Measurements from ENCODE around the gene OGA.

OGA gene

DNA sequence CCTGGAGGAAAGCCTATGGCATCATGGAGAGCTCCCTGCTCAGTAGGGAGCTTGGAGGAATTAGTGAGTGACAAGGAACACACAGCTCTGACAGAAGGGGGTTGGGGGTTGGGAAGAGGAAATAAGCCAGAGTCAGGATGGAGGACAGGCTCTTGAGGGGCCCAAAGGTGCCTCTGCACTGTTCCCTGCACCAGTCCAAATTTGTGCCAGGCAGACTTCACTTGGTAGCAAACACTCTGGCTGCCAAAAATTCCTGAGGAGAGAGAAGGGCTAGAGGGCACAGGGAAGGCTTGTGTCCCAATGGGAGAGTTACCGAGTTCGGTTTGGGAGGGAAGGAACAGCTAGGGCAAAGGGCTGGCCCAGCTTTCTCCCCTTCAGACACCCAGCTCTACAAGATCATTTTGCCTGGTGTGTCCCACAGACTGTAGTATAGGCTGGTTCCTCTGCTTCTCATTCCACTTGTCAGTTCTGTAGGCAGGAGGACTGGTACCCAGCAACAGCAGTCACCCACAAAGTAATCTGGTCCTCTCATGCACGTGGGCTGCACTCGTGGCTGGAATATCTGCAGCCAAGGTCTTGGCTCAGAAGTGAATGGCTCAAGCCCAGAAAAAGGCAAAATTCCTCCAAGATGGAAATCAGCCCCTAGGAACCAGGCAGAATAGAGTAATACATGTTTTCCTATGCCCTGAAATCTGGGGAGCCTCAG lies 33.3 kb upstream of the OGA start:
- DNase-seq (ENCODE audit: low read depth in 2 of 2) = peak in 1 of 2 donors; percentile 63
- no peak overlapping the region for H3K4me3 ChIP-seq (replicated peaks in 1 of 2; ENCODE audit: low read depth in 2 of 2, low read length in 2 of 2)
- TF ChIP-seq, protein P1, sequence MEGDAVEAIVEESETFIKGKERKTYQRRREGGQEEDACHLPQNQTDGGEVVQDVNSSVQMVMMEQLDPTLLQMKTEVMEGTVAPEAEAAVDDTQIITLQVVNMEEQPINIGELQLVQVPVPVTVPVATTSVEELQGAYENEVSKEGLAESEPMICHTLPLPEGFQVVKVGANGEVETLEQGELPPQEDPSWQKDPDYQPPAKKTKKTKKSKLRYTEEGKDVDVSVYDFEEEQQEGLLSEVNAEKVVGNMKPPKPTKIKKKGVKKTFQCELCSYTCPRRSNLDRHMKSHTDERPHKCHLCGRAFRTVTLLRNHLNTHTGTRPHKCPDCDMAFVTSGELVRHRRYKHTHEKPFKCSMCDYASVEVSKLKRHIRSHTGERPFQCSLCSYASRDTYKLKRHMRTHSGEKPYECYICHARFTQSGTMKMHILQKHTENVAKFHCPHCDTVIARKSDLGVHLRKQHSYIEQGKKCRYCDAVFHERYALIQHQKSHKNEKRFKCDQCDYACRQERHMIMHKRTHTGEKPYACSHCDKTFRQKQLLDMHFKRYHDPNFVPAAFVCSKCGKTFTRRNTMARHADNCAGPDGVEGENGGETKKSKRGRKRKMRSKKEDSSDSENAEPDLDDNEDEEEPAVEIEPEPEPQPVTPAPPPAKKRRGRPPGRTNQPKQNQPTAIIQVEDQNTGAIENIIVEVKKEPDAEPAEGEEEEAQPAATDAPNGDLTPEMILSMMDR (IDR thresholded peaks at IDR 0.05; ENCODE audit: low read depth, low read length) = no peak

DNA sequence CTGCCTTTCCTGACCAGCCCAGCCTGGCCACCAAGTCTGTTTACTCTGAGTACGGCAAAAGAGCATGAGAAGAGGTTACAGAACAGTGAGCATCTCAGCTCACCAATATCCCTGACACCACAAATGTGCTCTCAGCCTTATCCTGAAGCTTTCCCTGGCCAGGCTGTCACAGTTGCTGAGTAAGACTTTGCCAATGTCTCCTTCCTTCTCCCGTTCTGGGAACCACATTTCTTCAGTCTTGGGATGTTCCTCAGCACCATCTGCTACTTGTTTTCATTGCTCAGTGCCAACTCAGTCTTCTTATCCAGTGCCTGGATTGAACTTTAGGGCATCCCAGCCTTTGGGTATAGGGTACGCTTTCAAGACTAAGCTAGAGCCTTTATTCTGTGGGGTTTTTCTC lies 32.5 kb upstream of the OGA start:
- no peak for DNase-seq (ENCODE audit: low read depth in 2 of 2)

DNA sequence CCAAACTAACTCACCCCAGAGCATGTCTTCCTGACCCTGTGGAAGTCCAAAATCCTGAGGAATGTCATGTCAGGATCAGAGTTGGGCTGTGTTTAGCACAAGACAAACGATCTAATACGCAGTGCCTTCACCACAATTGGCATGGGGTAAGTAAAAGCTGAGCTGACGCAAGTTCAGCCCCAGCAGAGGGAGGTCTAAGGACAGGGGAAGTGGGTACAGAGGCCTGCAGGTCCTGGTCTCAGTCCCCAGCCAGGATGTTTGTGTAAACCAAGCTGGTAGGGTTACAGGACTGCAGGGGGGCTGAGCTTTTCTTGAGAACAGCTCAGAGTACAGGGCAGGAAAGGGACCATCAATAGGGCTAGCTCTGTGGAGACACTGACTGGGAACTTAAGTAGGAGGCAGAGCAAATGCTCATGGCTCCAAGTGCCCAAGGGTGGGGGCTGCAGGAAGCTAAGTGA lies 30.7 kb upstream of the OGA start:
- peak in 1 of 2 donors; percentile 66 for DNase-seq (ENCODE audit: low read depth in 2 of 2)

More for the DNA sequence above, 32.5 kb upstream of the OGA start:
- no peak overlapping the region for H3K4me3 ChIP-seq (replicated peaks in 1 of 2; ENCODE audit: low read depth in 2 of 2, low read length in 2 of 2)
- TF ChIP-seq, protein P1 (IDR thresholded peaks at IDR 0.05; ENCODE audit: low read depth, low read length) = no peak

GRCh38 chr10:101848408-101848807 lies 30.2 kb upstream of the OGA start:
- peak; percentile 14 to 78 for DNase-seq (ENCODE audit: low read depth in 2 of 2)
- H3K4me3 ChIP-seq (replicated peaks in 1 of 2; ENCODE audit: low read depth in 2 of 2, low read length in 2 of 2) = no peak overlapping the region
- TF ChIP-seq, protein P1 (IDR thresholded peaks at IDR 0.05; ENCODE audit: low read depth, low read length) = no peak

More for the DNA sequence above, 30.7 kb upstream of the OGA start:
- H3K4me3 ChIP-seq (replicated peaks in 1 of 2; ENCODE audit: low read depth in 2 of 2, low read length in 2 of 2) = no peak overlapping the region
- TF ChIP-seq, protein P1 (IDR thresholded peaks at IDR 0.05; ENCODE audit: low read depth, low read length) = no peak

- no peak for DNase-seq (ENCODE audit: low read depth in 2 of 2)
- no peak overlapping the region for H3K4me3 ChIP-seq (replicated peaks in 1 of 2; ENCODE audit: low read depth in 2 of 2, low read length in 2 of 2)
- TF ChIP-seq, protein P1 (IDR thresholded peaks at IDR 0.05; ENCODE audit: low read depth, low read length) = no peak
Measured at GRCh38 chr10:101845893-101846292, 27.6 kb upstream of the OGA start.

- H3K4me3 ChIP-seq (replicated peaks in 1 of 2; ENCODE audit: low read depth in 2 of 2, low read length in 2 of 2) = peak within 1 kb of the TSS in 1 of 2 donors; percentile 17
- TF ChIP-seq, protein P1 (IDR thresholded peaks at IDR 0.05; ENCODE audit: low read depth, low read length) = peak; percentile 37
- DNase-seq (ENCODE audit: low read depth in 2 of 2) = peak in 1 of 2 donors; percentile 8
Measured at GRCh38 chr10:101843032-101844021, 25.1 kb upstream of the OGA start, which contains the start of gene KCNIP2. Gene KCNIP2 (minus strand): TSS chr10:101843800. CDS start chr10:101843568, 232 bp downstream.

Data from cardiac fibroblast (primary cell).